Activated B cell treated with CpG ODN at 0.5 μM for 24 hours (primary cell): ENCODE results near the gene DNAJC17. TPM values are rescaled to one million over a fixed set of nuclear protein-coding genes. Genes with fewer than 3 reads are reported as not detected.

ENCODE experiments used
- ATAC-seq: fragments of 200-7000 bp; cut with Tn5 transposase; one replicate; pipeline ENCODE4 v1.10.0; 2021; ENCODE audit warnings: low read depth, mild to moderate bottlenecking, moderate library complexity
- CTCF ChIA-PET: fragments of 350-600 bp; sonication (Branson Sonifier 250); formaldehyde crosslinking; loops from one replicate; lab custom pipeline; 2021; ENCODE audit warnings: antibody characterized with exemption; lab: Charles Lee
- POLR2A ChIA-PET: fragments of 350-600 bp; sonication (Branson Sonifier 250); formaldehyde crosslinking; loops from one replicate; lab custom pipeline; 2021; ENCODE audit warnings: antibody characterized with exemption; lab: Charles Lee
- DNase-seq: peaks from one replicate; pipeline ENCODE4 v3.0.0; 2022
- H3K27ac Mint-ChIP-seq: one replicate; pipeline ENCODE4 v1.8.0; 2020; ENCODE audit warnings: mixed read lengths
- H3K27me3 Mint-ChIP-seq: one replicate; pipeline ENCODE4 v1.8.0; 2021; ENCODE audit warnings: mixed read lengths
- H3K36me3 Mint-ChIP-seq: one replicate; pipeline ENCODE4 v1.8.0; 2021; ENCODE audit warnings: low read depth, mixed read lengths
- H3K4me1 Mint-ChIP-seq: one replicate; pipeline ENCODE4 v1.8.0; 2021; ENCODE audit warnings: mixed read lengths
- H3K4me3 Mint-ChIP-seq: one replicate; pipeline ENCODE4 v1.8.0; 2020; ENCODE audit warnings: mild to moderate bottlenecking, mixed read lengths
- H3K9me3 Mint-ChIP-seq: one replicate; pipeline ENCODE4 v1.8.0; 2020; ENCODE audit warnings: mixed read lengths
- CTCF ChIP-seq: fragments of 200-600 bp; IDR thresholded peaks from one replicate; pipeline ENCODE4 v1.8.0; 2022; ENCODE audit warnings: antibody characterized with exemption, mild to moderate bottlenecking
- intact Hi-C: fragments of 100-400 bp; cut with micrococcal nuclease; formaldehyde crosslinking; loops from one replicate; pipeline ENCODE4 v1.15.1; 2024
- total RNA-seq: library from RNA; stranded (reverse); gene quantifications from 2 replicates; pipeline ENCODE4 v1.2.3, GENCODE V29; 2022

DNAJC17 gene
- total RNA-seq, 1 donor from 2014 or later = 51.0 TPM

- intact Hi-C loops = no loop called here
- Mint-ChIP-seq H3K27ac (no peak overlapping the region), H3K36me3 (peaks cover 36% of the 10 kb centered on the region), H3K4me3 (no peak overlapping the region), H3K4me1 (peaks cover 31% of the 10 kb centered on the region), H3K9me3 (no peaks in the 10 kb centered on the region), H3K27me3 (no peaks in the 10 kb centered on the region)
- no peak for ATAC-seq
- CTCF ChIA-PET = no interaction called here
- no peak for TF ChIP-seq CTCF
- POLR2A ChIA-PET = interaction anchor here (0.6 kb wide), 1 partner anchor 711 kb away, joined by 3 read pairs; no protein-coding TSS in a partner anchor
- DNase-seq = no peak
Observed at GRCh38 chr15:40803688-40804087, 3.6 kb downstream of the DNAJC17 start.

- DNase-seq = no peak
- no peak for TF ChIP-seq CTCF
- Mint-ChIP-seq H3K4me3 (no peak overlapping the region), H3K9me3 (no peaks in the 10 kb centered on the region), H3K4me1 (peaks cover 25% of the 10 kb centered on the region), H3K27me3 (no peaks in the 10 kb centered on the region), H3K27ac (no peak overlapping the region), H3K36me3 (peaks cover 42% of the 10 kb centered on the region)
- intact Hi-C loops = no loop called here
- ChIA-PET POLR2A (interaction anchor here (0.6 kb wide), 1 partner anchor 213 kb away, joined by 10 read pairs; no protein-coding TSS in a partner anchor), CTCF (interaction anchor here (0.7 kb wide), 1 partner anchor 272 kb away, joined by 3 read pairs; no protein-coding TSS in a partner anchor)
- ATAC-seq = no peak
Observed at GRCh38 chr15:40803076-40803475, 4.2 kb downstream of the DNAJC17 start.

- ATAC-seq = no peak
- Mint-ChIP-seq H3K27ac (no peak overlapping the region), H3K4me1 (peaks cover 13% of the 10 kb centered on the region), H3K36me3 (peaks cover 37% of the 10 kb centered on the region), H3K9me3 (no peaks in the 10 kb centered on the region), H3K4me3 (no peak overlapping the region), H3K27me3 (no peaks in the 10 kb centered on the region)
- TF ChIP-seq CTCF = no peak
- POLR2A ChIA-PET = no interaction called here
- intact Hi-C loops = no loop called here
- no peak for DNase-seq
- CTCF ChIA-PET = no interaction called here
Observed at GRCh38 chr15:40799523-40799922, 7.8 kb downstream of the DNAJC17 start.

GRCh38 chr15:40796512-40796911 lies 10.8 kb downstream of the DNAJC17 start:
- DNase-seq = no peak
- Mint-ChIP-seq H3K27me3 (no peaks in the 10 kb centered on the region), H3K4me3 (no peak overlapping the region), H3K36me3 (peaks cover 41% of the 10 kb centered on the region), H3K4me1 (peaks cover 7% of the 10 kb centered on the region), H3K9me3 (no peaks in the 10 kb centered on the region), H3K27ac (no peak overlapping the region)
- ATAC-seq = no peak
- TF ChIP-seq CTCF = no peak
- CTCF ChIA-PET = no interaction called here
- intact Hi-C loops = no loop called here
- POLR2A ChIA-PET = interaction anchor here (0.6 kb wide), 2 partner anchors 101 to 520 kb away, joined by 3 to 4 read pairs; no protein-coding TSS in a partner anchor

GRCh38 chr15:40796041-40796440 lies 11.2 kb downstream of the DNAJC17 start:
- CTCF ChIA-PET = no interaction called here
- Mint-ChIP-seq H3K27me3 (no peaks in the 10 kb centered on the region), H3K4me1 (peaks cover 7% of the 10 kb centered on the region), H3K27ac (no peak overlapping the region), H3K9me3 (no peaks in the 10 kb centered on the region), H3K4me3 (no peak overlapping the region), H3K36me3 (peaks cover 38% of the 10 kb centered on the region)
- no peak for TF ChIP-seq CTCF
- intact Hi-C loops = no loop called here
- POLR2A ChIA-PET = interaction anchor here (0.6 kb wide), 1 partner anchor 521 kb away, joined by 4 read pairs; no protein-coding TSS in a partner anchor
- DNase-seq = no peak
- no peak for ATAC-seq
